Measurements from ENCODE around the gene GRAP.

Gene GRAP

GRCh38 chr17:18981335-18981641, 65.5 kb downstream of the GRAP start:
- DNase-seq, result no peak

- DNase-seq, result no peak
Observed at GRCh38 chr17:18980682-18981334, 65.9 kb downstream of the GRAP start.

- no peak for DNase-seq
Observed at GRCh38 chr17:18978655-18979054, 68.1 kb downstream of the GRAP start.

GRCh38 chr17:18978050-18978449, 68.7 kb downstream of the GRAP start:
- DNase-seq, result no peak

GRCh38 chr17:18977646-18978045, 69.1 kb downstream of the GRAP start:
- DNase-seq, result no peak

GRCh38 chr17:18977021-18977420, 69.7 kb downstream of the GRAP start:
- DNase-seq, result no peak

- no peak for DNase-seq
Observed at GRCh38 chr17:18976201-18976600, 70.6 kb downstream of the GRAP start.

GRCh38 chr17:18975597-18975996, 71.2 kb downstream of the GRAP start:
- DNase-seq, result no peak

GRCh38 chr17:18974407-18975149, 72.2 kb downstream of the GRAP start:
- DNase-seq, result no peak

GRCh38 chr17:18971801-18972200, 75.0 kb downstream of the GRAP start:
- DNase-seq, result no peak

Data from CD4-positive, alpha-beta T cell treated with Interleukin-4 for 1 hour (primary cell).